CD4-positive, alpha-beta T cell treated with Interferon alpha-2 for 1 hour (primary cell): ENCODE data around the gene SYNE3.

ENCODE experiments used
- DNase-seq, 2 donors: peaks; one replicate each; pipeline ENCODE4 v3.0.0-alpha.2; 2020 to 2022

SYNE3 gene

DNA sequence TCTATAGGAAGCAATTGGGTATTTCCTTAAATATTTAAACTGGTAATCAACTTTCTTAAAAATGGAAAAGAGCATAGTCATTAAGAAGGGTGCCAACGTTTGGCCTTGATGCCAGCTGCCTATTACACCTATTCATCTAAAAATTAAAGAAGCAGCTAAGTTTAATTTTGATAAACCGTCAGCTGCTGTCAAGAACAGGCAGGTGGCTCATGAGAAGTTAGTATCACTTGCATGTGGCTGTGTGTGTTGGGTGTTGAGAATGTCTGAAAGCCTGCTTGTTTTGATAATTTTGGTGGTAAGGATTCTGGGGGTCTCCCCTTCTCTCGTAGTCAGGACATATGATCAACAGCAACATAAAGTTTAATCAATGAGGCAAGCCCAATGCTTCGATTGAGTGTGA is 24.9 kb upstream of the SYNE3 start:
- no peak for DNase-seq

GRCh38 chr14:95540236-95540855 is 23.9 kb upstream of the SYNE3 start:
- DNase-seq = no peak

- no peak for DNase-seq
These were observed 22.5 kb upstream of the SYNE3 start for GRCh38 chr14:95538801-95539509.

DNA sequence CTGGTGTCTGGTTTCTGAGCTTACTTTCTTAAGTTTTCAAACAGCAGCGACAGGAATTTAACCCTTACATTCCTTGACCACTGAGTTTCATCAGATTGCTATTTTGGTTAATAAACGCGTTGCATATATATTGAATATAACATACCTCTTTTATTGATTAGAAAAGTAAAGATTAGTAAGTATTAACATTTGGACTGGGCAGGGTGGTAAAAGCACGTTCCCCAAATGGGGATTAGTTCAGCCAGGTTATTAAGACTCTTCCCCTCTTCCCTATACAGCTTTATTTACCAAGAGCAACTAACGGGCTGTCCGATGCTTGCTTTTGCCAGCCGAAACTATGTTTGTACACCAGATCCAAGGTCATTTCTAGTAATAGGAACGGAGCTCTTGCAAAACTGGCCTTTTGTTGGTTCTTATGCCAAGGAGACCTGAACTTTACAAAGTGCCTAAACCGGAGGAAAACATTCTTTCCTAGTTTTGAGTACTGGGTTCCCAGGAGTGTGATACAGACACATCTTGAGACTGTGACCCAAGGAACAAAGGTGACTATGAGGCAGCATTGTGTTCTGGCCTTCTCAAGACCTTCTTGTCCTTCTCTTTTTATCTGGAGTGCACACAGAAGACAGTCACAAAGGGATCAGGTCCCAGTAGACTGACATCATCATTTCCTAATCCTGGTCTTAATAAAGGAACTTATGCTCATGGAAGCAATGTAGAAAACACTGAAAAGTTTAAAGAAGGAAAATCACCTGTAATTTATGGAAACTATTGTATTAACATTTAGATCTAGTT is 21.0 kb upstream of the SYNE3 start:
- DNase-seq = no peak

- no peak for DNase-seq
These were observed 20.2 kb upstream of the SYNE3 start for GRCh38 chr14:95536671-95537070.

- DNase-seq = no peak
These were observed 19.7 kb upstream of the SYNE3 start for GRCh38 chr14:95536036-95536593.

DNA sequence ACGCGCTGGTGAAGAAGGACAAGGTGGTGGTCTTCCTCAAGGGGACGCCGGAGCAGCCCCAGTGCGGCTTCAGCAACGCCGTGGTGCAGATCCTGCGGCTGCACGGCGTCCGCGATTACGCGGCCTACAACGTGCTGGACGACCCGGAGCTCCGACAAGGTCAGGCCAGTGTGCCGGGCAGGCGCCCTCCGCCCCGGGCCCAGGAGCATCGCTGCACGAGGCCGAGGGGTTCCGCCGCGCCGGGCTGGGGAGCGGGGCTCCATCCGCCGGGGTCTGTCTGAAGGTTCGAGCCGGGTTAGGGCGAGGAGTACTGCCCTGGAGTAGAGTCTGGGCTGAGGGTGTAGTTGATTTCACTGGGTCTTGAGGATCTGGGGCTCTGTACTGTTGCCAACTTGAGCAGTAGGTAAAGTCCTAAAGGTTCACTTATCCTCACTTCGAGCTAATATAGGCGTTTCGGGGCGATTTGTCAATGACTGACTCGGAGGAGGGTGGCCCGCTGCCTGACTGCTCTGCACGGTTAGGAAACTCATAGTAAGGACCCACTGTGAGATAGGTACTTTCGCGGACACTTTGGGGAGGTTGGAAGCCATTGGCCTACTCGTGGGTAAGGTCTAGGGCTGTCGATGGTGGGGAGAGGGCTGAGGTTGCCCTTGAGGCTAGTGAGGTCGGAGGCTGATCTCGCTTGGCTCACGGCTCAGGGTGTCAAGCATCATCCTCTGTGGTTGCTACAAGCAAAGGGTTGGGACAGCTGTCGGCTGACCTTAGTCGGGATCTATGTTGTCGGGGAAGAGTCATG is 19.0 kb upstream of the SYNE3 start:
- DNase-seq = no peak

DNA sequence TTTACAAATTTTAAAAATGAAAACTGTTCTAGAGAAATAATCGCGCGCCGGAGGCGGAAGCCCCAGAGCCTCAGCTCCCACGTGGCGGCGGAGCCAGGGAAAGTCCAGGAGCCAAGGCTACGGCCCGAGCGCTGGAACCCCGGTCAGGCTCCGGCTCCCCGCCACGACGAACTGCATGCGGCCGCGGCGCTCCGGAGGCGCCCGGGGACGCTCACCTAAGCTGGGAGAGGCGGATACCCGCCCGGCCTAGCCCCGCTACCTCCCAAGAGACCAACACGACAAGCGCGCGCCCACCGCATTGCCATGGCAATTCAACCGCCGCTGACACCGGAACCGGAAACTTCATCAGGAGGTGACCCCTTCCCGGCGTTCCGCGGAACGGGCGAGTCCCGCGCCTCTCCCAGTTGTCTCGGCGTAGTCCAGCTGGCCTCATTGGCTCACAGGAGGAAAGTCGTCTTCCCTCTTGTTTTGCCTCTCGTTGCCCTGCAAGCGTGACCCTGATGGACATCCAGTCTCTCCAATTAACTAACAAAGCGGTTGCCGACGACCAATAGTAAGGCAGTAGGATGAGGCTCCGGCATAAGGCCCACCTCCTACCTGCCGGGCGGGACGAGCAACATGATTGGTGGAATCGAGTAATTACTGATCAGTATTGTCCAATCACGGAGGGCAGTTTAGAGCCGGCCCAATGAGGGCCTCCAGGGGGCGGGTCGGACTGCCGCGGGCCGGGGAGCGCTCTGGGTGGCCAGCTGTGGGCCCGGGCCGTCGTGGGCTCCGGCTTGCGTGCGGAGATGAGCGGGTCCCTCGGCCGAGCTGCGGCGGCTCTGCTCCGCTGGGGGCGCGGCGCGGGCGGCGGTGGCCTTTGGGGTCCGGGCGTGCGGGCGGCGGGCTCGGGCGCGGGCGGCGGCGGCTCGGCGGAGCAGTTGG is 18.1 kb upstream of the SYNE3 start, which contains the start of gene GLRX5:
Gene GLRX5 (plus strand): TSS at position 752 of the 927 bp plus-strand sequence. CDS start 40 bp downstream, at position 792.
- DNase-seq = peak; percentile 99 to 100

DNA sequence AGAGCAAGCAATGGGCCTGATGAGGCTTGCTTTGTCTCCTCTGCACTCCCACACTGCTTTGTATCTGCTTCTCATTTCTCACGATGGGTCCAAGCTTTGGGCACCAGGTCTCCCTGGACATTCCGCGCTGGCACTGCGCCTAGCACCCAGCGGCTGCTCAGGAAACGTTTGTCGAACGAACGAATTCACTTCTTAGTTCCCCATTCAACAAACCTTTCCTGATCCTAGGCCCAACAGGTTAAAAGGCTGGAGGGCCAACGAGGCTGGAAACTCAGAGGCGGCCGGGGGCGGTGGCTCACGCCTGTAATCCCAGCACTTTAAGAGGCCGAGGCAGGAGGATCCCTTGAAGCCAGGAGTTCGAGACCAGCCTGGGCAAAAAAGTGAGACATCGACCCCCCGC is 17.4 kb upstream of the SYNE3 start:
- no peak for DNase-seq

- DNase-seq = peak in 1 of 2 donors; percentile 20
These were observed 17.0 kb upstream of the SYNE3 start for GRCh38 chr14:95533391-95533821.

GRCh38 chr14:95531969-95532368 is 15.5 kb upstream of the SYNE3 start:
- DNase-seq = no peak

DNA sequence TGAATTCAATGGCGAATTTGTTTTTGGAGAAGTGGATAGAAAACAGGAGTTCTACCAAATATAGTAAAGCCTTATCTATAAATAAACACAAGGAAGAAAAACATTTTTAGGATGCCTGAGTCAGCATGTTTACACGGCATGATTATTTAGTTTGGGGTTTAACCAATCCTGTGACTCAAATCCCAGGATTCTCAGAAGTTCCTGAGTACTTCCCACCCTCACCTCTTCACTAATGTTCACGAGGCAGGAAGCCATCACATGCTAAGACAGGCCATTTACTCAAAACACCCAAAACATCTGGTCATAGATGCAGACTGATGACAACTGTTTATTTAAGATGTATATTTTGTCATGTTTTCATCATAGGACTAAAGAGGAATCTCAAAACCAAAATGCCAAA is 15.0 kb upstream of the SYNE3 start:
- no peak for DNase-seq

DNA sequence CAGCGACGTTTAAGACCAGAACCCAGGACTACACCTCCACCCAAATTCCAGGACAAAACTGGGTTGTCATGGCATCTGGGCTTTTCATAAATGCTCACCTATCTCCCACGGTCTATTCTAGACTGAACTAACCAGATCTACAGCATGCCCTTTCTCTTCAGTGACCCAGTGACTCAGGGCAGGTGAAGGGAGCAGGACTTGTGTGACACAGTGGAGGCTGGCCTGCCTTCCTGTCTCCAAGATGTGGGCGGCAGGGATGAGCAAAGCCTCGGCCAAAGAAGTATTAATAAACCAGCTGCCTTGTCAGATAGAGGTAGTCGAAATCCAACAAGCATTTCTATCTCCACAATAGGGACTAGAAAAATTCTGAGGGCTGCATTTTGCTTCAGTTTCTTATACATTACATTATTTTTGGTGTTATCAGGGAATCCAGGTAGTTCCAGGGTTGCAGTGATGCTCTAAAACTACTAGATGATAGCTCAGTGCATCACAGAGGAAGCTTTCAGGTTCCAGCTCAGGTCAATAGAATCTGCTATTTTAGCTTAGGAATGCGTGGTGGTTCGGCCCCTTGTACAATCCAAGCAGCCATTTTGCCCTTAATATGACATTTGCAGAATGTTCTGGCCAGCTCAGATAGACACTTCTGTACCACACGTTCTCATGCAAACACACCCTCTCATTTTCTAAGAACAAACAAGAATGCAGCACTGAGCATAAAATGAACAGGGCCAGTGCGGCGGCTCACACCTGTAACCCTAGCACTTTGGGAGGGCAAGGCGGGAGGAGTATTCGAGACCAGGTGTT is 14.2 kb upstream of the SYNE3 start:
- DNase-seq = no peak

GRCh38 chr14:95529216-95529615 is 12.8 kb upstream of the SYNE3 start:
- no peak for DNase-seq

DNA sequence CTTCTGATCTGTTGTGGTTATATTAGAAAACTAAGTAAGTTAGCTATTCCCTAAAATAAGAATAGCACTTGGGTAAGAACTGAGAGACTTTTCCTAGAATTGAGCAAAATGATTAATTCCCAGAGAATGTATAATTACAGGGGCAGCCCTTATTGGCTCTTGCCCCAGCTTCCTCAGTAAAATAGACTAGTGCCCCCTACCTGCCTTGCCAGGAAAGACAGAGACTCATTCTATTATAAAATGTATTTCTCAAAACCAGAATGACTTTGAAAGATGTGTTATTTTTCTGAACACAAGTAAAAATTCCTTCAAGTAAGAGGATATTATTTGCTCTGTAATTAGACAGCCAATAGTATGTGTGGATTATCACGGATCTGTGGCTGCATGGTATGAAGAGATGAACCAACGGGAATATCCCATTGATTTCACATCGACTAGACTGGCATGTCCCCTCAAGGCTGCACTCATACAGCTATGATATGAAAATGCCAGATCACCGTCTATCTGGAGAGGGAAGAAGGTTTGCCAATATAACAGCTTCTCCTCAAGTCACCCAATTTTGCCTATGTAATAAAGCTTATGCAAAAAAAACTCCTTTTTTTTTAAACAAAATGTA is 11.0 kb upstream of the SYNE3 start:
- peak; percentile 48 to 72 for DNase-seq

GRCh38 chr14:95526483-95527386 is 10.3 kb upstream of the SYNE3 start:
- no peak for DNase-seq

GRCh38 chr14:95525999-95526398 is 9.5 kb upstream of the SYNE3 start:
- no peak for DNase-seq

DNA sequence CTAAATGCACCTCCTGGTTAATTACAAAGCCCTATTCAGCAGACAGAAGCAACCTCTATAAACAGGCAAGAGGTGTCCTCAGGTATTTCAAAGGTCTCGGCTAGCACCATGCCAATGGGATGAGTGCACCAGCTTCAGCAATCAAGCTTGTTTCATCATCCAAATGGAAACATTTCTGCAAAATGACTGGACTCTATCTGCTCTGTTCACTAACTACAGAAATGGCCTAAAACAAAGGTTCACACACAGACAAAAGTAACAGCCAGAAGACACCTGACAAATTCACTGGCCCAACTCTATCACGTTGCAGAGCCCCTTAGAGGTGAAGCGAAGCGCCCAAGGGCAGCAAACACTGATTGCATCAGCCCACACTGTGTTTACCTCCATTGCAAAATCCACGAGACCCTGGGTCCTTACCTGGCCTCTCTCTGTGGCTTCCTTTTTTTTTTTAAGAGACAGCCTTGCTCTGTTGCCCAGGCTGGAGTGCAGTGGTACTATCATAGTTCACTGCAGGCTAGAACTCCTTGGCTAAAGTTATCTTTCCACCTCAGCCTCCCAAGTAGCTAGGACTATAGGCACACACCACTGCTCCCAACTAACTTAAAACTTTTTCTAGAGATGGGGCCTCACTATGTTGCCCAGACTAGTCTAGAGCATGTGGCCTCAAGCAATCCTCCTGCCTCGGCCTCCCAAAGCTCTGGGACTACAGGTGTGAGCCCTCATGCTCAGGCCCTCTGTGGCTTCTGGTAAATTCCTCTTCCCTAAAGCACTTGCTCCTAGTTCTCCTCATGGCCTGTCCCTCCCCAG is 8.5 kb upstream of the SYNE3 start:
- no peak for DNase-seq
